C4-2B (cell line): ENCODE data around the gene RPL29.

Experiments
- CTCF ChIP-seq: fragments of 450-650 bp; conservative IDR thresholded peaks from 2 replicates; pipeline ENCODE4 v1.5.1; 2017; ENCODE audit warnings: mild to moderate bottlenecking
- ZFX ChIP-seq: fragments of 450-650 bp; IDR thresholded peaks from 2 replicates; pipeline ENCODE4 v1.6.1; 2017

- TF ChIP-seq CTCF: no peak
- TF ChIP-seq ZFX: no peak
Observed at GRCh38 chr3:52039426-52039825, 43.7 kb upstream of the RPL29 start.
